ENCODE measurements around the gene SPSB2.

SPSB2 gene, protein sequence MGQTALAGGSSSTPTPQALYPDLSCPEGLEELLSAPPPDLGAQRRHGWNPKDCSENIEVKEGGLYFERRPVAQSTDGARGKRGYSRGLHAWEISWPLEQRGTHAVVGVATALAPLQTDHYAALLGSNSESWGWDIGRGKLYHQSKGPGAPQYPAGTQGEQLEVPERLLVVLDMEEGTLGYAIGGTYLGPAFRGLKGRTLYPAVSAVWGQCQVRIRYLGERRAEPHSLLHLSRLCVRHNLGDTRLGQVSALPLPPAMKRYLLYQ

DNA sequence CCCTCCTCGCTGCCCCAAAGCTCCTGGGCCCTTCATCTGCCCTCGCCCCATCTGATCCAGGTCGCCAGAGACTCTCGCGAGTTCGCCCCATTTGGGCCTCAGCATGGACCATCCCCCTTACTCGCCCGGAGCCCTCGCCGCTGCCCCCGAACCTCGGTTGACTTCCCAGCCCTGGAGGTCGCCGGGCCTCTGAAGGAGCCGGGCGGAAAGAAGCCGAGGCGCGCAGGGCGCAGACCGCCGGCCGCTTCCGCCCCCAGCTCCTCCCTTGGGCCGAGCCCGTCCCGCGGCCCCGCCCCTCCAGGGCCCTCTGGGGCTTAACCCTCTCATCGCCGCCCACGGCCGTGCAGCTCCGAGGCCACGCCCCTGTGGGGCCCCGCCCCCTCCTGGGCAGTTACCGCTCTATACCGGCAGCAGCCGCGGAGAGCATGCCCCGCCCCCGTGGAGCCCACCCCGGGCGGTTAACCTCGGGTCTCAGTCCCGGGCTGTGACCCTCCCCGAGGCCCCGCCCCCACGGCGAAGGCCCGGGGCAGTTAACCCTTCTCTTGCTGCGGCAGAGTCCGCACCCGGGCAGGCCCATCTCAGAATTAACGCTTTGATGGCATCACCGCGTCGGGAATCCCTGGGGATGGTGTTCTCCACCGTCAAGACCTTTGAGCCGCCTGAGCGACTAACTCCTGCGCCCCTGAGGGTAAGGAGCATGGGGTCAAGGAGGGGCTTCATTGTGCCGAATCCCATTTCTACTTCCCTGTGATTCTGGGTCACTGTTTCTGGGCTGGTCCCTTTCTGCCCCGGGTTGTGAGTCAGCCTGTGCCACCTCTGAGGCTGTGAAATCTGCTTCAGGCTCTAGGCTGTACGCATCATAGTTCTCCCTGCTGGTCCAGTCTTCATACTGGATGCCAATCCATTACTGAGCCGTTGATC lies at the start of gene SPSB2:
Gene SPSB2, minus strand, starts transcription at position 210 of the 921 bp plus-strand sequence. CDS start 402 bp downstream, outside the sequence.
- TF ChIP-seq, protein P1, sequence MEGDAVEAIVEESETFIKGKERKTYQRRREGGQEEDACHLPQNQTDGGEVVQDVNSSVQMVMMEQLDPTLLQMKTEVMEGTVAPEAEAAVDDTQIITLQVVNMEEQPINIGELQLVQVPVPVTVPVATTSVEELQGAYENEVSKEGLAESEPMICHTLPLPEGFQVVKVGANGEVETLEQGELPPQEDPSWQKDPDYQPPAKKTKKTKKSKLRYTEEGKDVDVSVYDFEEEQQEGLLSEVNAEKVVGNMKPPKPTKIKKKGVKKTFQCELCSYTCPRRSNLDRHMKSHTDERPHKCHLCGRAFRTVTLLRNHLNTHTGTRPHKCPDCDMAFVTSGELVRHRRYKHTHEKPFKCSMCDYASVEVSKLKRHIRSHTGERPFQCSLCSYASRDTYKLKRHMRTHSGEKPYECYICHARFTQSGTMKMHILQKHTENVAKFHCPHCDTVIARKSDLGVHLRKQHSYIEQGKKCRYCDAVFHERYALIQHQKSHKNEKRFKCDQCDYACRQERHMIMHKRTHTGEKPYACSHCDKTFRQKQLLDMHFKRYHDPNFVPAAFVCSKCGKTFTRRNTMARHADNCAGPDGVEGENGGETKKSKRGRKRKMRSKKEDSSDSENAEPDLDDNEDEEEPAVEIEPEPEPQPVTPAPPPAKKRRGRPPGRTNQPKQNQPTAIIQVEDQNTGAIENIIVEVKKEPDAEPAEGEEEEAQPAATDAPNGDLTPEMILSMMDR (IDR thresholded peaks at IDR 0.05; ENCODE audit: low read depth, low read length): no peak; the same call in 1 of the 2 replicates

DNA sequence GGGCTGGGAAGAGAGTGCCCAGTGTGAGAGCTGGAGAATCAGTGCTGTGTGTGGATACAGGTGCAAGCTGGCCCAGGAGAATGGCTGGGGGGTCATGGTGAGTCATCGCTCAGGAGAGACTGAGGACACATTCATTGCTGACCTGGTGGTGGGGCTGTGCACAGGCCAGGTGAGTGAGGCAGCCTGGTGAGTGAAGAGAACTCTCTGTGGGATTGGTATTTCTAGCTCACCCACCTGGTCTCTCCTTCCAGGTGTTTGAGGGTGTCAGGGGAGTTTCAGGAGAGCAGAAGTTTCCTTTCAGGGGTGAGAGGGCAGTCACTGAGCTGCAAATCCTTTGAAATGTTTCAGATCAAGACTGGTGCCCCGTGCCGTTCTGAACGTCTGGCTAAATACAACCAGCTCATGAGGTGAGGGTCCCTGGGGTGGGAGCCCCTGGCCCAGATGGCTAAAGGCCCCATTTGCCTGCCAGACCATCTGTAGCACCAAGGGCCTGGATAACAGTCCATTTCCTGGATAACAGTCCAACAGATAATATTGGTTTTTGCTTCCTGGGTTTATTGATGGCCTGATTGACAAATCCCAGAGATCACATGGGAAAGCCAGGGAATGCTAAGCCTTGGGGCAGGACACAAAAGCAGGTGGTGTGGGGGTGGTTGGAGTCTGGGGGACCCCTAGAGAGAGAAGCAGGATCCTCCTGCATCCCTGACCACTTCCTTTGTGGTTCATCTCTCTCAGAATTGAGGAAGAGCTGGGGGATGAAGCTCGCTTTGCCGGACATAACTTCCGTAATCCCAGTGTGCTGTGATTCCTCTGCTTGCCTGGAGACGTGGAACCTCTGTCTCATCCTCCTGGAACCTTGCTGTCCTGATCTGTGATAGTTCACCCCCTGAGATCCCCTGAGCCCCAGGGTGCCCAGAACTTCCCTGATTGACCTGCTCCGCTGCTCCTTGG lies 49.2 kb upstream of the SPSB2 start:
- DNase-seq (ENCODE audit: extremely low read depth, low read depth): no peak
- TF ChIP-seq, protein P1 (IDR thresholded peaks at IDR 0.05; ENCODE audit: low read depth, low read length): no peak

More for the DNA sequence above, at the start of gene SPSB2:
- DNase-seq (ENCODE audit: extremely low read depth, low read depth): peak; percentile 77

DNA sequence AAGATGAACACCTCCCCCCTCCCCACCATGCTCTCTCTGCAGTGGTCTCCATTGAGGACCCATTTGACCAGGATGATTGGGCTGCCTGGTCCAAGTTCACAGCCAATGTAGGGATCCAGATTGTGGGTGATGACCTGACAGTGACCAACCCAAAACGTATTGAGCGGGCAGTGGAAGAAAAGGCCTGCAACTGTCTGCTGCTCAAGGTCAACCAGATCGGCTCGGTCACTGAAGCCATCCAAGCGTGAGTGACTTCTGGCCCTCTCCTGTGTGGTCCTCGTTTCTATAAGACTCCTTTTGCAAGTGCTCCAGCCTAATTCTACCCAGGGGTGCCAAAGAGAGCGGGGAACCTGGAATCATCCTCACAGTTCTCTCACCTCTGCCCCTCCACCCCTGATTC lies 48.4 kb upstream of the SPSB2 start:
- TF ChIP-seq, protein P1 (IDR thresholded peaks at IDR 0.05; ENCODE audit: low read depth, low read length): no peak
- no peak for DNase-seq (ENCODE audit: extremely low read depth, low read depth)

DNA sequence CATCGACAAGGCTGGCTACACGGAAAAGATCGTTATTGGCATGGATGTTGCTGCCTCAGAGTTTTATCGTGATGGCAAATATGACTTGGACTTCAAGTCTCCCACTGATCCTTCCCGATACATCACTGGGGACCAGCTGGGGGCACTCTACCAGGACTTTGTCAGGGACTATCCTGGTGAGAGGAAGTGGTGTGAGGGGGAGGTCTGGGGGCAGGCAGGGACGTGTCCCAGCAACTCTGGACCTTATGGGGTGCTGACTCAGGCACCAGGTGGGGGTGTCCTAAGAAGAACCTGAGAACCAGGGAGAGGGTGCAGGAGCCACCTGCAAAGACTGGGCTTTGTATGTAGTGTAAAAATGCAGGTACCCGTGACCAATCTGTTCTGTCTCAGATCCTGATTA lies 46.5 kb upstream of the SPSB2 start:
- TF ChIP-seq, protein P1 (IDR thresholded peaks at IDR 0.05; ENCODE audit: low read depth, low read length): no peak
- no peak for DNase-seq (ENCODE audit: extremely low read depth, low read depth)

DNA sequence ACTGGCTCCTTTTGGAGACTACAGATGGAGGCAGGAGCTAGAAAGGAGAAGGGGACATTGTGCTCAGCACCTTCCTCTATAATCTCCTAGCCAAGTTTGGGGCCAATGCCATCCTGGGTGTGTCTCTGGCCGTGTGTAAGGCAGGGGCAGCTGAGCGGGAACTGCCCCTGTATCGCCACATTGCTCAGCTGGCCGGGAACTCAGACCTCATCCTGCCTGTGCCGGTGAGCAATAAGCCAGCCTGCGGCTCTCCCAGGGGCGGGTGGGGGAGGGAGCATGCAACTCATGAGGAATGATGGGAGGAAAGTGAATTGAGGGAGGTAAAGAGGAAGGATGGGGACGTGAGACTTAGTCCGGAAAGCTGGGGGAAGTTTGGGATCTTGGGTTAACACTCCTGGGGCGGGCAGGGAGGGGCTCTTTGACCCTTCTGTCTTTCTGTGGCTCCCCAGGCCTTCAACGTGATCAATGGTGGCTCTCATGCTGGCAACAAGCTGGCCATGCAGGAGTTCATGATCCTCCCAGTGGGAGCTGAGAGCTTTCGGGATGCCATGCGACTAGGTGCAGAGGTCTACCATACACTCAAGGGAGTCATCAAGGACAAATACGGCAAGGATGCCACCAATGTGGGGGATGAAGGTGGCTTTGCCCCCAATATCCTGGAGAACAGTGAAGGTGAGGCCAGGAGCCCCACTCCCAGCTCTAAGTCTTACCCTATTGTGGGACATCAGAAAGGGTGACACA lies 44.6 kb upstream of the SPSB2 start:
- TF ChIP-seq, protein P1 (IDR thresholded peaks at IDR 0.05; ENCODE audit: low read depth, low read length): no peak
- no peak for DNase-seq (ENCODE audit: extremely low read depth, low read depth)

DNA sequence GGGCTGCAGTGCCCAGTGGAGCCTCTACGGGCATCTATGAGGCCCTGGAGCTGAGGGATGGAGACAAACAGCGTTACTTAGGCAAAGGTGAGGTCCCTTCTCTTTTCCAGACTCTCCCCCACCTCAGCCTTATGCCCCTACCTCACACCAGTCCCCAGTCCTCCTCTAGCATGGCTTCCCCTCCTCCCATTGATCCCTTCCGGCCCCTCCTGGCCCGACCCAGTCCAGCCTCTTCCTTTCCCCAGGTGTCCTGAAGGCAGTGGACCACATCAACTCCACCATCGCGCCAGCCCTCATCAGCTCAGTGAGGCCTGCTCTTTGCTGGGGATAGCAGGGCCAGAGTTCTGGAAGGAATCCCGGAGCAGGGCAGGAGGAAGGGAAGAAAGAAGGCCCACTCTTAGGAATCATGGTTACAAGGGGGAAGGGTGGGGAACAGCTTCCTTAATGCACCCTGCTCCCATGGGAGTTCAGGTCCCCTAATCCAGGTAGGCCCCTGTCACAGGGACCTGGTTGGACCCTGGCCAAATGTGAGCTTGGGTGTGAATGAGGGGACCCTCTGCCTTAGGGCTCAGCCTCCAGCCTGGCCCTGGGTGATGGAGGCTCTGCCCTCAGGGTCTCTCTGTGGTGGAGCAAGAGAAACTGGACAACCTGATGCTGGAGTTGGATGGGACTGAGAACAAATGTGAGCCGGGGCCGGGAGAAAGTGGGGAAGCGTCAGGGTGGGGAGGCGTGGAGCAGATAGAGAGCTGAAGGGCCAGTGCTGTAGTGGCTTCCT lies 43.5 kb upstream of the SPSB2 start:
- TF ChIP-seq, protein P1 (IDR thresholded peaks at IDR 0.05; ENCODE audit: low read depth, low read length): no peak
- DNase-seq (ENCODE audit: extremely low read depth, low read depth): no peak
